K562 (cell line): ENCODE measurements around the gene MMP11. TPM values are rescaled to one million over a fixed set of nuclear protein-coding genes. Genes with fewer than 3 reads are reported as not detected.

ENCODE experiments used
- ATAC-seq: fragments of 200-7000 bp; cut with Tn5 transposase; 3 replicates; pipeline ENCODE4 v1.9.1; 2020; ENCODE audit warnings: moderate library complexity
- BruUV-seq: library from RNA; stranded (reverse); fragments of 400-500 nt; replicated peaks from 2 replicates; lab custom pipeline; 2021; lab: Mats Ljungman, UMichigan
- CTCF ChIA-PET: fragments of 300-600 bp; formaldehyde crosslinking; extraction: SDS; loops from one replicate; lab custom pipeline; 2021; ENCODE audit warnings: low intra/inter-chr PET ratio; lab: Yijun Ruan, JAX
- POLR2A ChIA-PET: fragments of 300-600, 350-650 bp; sonication (Branson Sonifier 250); formaldehyde crosslinking; extraction: SDS; loops from one replicate; lab custom pipeline; 2021; ENCODE audit warnings: antibody characterized with exemption, inconsistent platforms; lab: Yijun Ruan, JAX
- DNase-seq, 4 experiments: peaks; one replicate each; pipeline versions ENCODE4 v3.0.0 to v3.0.0-alpha.2; 2011 to 2018; ENCODE audit warnings: low spot score in 3 of 4, mixed read lengths in 3 of 4; ENCODE audit errors: extremely low read depth in 1 of 4
- FAIRE-seq: peaks from 2 replicates; lab custom pipeline; 2011; peaks lifted over from hg19 to GRCh38; lab: Jason Lieb, UNC
- H2AFZ ChIP-seq: 2 replicates; pipeline ENCODE4 v1.6.0; 2011; ENCODE audit warnings: low read depth, low read length, control low read depth, inconsistent platforms
- H3K27ac ChIP-seq: fragments of 200-600 bp; 3 replicates; pipeline ENCODE4 v1.8.0; 2011; ENCODE audit warnings: low read depth, mild to moderate bottlenecking, control low read depth, inconsistent platforms, low read length, moderate library complexity, mixed read lengths; ENCODE audit errors: extremely low read depth
- H3K27me3 ChIP-seq, 2 experiments: fragments of 300-600 bp in 1 of 2; 2 replicates in 1 of 2; 3 replicates in 1 of 2; pipeline versions ENCODE4 v1.6.0 to v1.8.0; 2011; ENCODE audit warnings: inconsistent platforms in 2 of 2, low read length in 2 of 2, mild to moderate bottlenecking in 1 of 2, mixed read lengths in 1 of 2, moderate library complexity in 1 of 2; ENCODE audit not compliant: control insufficient read depth in 2 of 2, insufficient read depth in 2 of 2
- H3K36me3 ChIP-seq: fragments of 300-600 bp; 3 replicates; pipeline ENCODE4 v1.8.0; 2011; ENCODE audit warnings: mild to moderate bottlenecking, low read length, inconsistent platforms; ENCODE audit not compliant: control insufficient read depth, insufficient read depth
- H3K4me1 ChIP-seq, 2 experiments: fragments of 200-600 bp in 1 of 2; replicated peaks in 1 of 2; 2 replicates in 1 of 2; 3 replicates in 1 of 2; pipeline versions ENCODE4 v1.5.1 to v1.8.0; 2011; ENCODE audit warnings: inconsistent platforms in 2 of 2, low read length in 2 of 2, mild to moderate bottlenecking in 1 of 2, mixed read lengths in 1 of 2, moderate library complexity in 1 of 2; ENCODE audit not compliant: control insufficient read depth in 2 of 2, insufficient read depth in 2 of 2
- H3K4me2 ChIP-seq: 2 replicates; pipeline ENCODE4 v1.6.1; 2011; ENCODE audit warnings: low read length, control low read depth, inconsistent platforms, mixed read lengths; ENCODE audit not compliant: insufficient read depth
- H3K4me3 ChIP-seq: fragments of 200-600 bp; sonication (generic), shearing (Covaris generic); 2 replicates; pipeline ENCODE4 v1.5.1; 2016; ENCODE audit warnings: control low read depth, inconsistent platforms
- H3K79me2 ChIP-seq: fragments of 200-600 bp; 3 replicates; pipeline ENCODE4 v1.8.0; 2011; ENCODE audit warnings: low read length, inconsistent platforms; ENCODE audit not compliant: control insufficient read depth, insufficient read depth
- H3K9ac ChIP-seq, 2 experiments: 2 replicates each; pipeline versions ENCODE4 v1.6.0 to v1.6.1; 2011; ENCODE audit warnings: low read depth in 2 of 2, low read length in 2 of 2, control low read depth in 1 of 2, inconsistent platforms in 1 of 2, mild to moderate bottlenecking in 1 of 2, mixed read lengths in 1 of 2; ENCODE audit not compliant: insufficient read depth in 1 of 2
- H3K9me1 ChIP-seq: one replicate; pipeline ENCODE4 v1.6.0; 2011; ENCODE audit warnings: inconsistent platforms, mild to moderate bottlenecking, low read length, moderate library complexity; ENCODE audit not compliant: control insufficient read depth, insufficient read depth
- H3K9me3 ChIP-seq: replicated peaks from 2 replicates; pipeline ENCODE4 v1.5.1; 2011; ENCODE audit warnings: low read depth, low read length, inconsistent platforms; ENCODE audit not compliant: control insufficient read depth, insufficient read depth
- H4K20me1 ChIP-seq: replicated peaks from 2 replicates; pipeline ENCODE4 v1.6.1; 2011; ENCODE audit warnings: low read length, inconsistent platforms, mixed read lengths; ENCODE audit not compliant: control insufficient read depth, insufficient read depth
- GATAD2A ChIP-seq: fragments of 450-650 bp; IDR thresholded peaks from 2 replicates; pipeline ENCODE4 v1.6.1; 2017
- POLR2G ChIP-seq: fragments of 200-400 bp; formaldehyde crosslinking; IDR thresholded peaks from 2 replicates; pipeline ENCODE4 v1.6.1; 2017; ENCODE audit warnings: low read depth, mild to moderate bottlenecking, antibody characterized with exemption, low read length, moderate library complexity
- YY1 ChIP-seq, 3 experiments: IDR thresholded peaks; 2 replicates each; pipeline ENCODE4 v1.6.1; 2011; ENCODE audit warnings: low read length in 2 of 3, mild to moderate bottlenecking in 2 of 3, moderate library complexity in 2 of 3, borderline replicate concordance in 1 of 3, control low read depth in 1 of 3, low read depth in 1 of 3; ENCODE audit not compliant: insufficient read depth in 3 of 3, insufficient replicate concordance in 2 of 3, control insufficient read depth in 1 of 3, insufficient read length in 1 of 3; ENCODE audit errors: extremely low read depth in 1 of 3
- WGBS: fragments of 100-300 bp; shearing (Covaris generic); methylation state at CpG from one replicate; pipeline ENCODE4 v1.1.6; 2016; ENCODE audit warnings: low coverage, mixed read lengths; ENCODE audit not compliant: insufficient coverage; ENCODE audit errors: missing lambda C conversion rate; 5-methylcytosine and 5-hydroxymethylcytosine counted together
- in situ Hi-C: fragments of 300-500 bp; cut with MboI; formaldehyde crosslinking; loops from 4 replicates; pipeline ENCODE4 v1.15.0; 2018; ENCODE audit warnings: inconsistent platforms, mixed read lengths
- intact Hi-C: fragments of 100-400 bp; cut with micrococcal nuclease; formaldehyde crosslinking; loops from 2 replicates; pipeline ENCODE4 v1.14.2; 2022
- polyA plus RNA-seq, 8 experiments: library from polyadenylated mRNA; depleted of rRNA in 4 of 8; stranded (reverse) in 5 of 8; unstranded in 3 of 8; fragments of >200 nt; fragmentation: Nextera tagmentation in 2 of 8; fragmentation: Illumina TruSeq in 1 of 8; extraction: Ambion mirVana in 2 of 8; extraction: Trizol in 1 of 8; gene quantifications; 2 replicates each; pipeline versions ENCODE4 v1.2.1 to v1.2.3, GENCODE V29; 2011 to 2014; ENCODE audit warnings: inconsistent platforms in 1 of 8, missing spikeins in 1 of 8
- total RNA-seq, 7 experiments: library from RNA; depleted of rRNA in 6 of 7; stranded (reverse); fragments of >200 nt in 6 of 7; fragmentation: Illumina TruSeq in 2 of 7; extraction: Trizol in 2 of 7; gene quantifications; 2 replicates each; pipeline versions ENCODE4 v1.2.1 to v1.2.3, GENCODE V29; 2011 to 2021; ENCODE audit warnings: low replicate concordance in 1 of 7

Gene MMP11
- total and polyA plus RNA-seq, 9 of the 15 experiments (the other 6 are each of a cell fraction or from before 2014, with no cell fraction given), result 0.14 to 1.8 (median 1.1) TPM; not detected in 2

DNA sequence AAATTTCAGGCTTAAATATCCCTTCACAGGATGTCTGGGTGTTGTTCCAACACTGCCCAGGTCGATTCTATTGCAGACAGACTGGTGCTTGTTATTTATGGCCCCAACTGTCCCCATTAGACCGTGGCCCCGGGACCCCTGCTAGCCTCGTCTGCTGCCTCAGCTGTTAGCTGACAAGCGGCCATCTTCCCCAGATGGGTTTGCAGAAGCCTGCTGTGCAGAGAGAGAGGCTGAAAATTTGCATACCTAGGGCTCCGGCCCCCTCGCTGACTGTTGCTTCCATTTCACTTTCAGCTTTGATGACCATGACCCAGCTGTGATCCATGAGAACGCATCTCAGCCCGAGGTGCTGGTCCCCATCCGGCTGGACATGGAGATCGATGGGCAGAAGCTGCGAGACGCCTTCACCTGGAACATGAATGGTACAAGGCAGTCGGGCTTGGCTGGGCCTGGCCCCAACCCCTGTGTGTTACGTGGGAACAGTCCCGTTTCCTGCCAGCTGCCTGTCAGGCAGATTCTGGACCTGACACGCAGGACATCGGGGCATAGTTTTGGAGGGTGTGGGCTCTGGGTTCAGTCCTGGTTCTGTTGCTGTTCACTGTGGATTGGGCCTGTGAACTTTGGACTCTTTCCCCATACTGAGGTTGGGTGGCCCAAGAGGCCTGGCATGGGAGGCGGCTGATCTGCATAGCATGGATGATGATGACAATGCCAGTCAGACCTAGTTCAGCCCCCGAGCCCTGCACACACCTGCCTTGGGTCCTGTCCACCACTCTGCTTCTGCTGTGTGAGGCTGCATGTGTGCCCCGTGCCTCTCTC, 30.6 kb downstream of the MMP11 start:
- Histone ChIP-seq H3K4me2 (no peak overlapping the region), H3K27me3 (no peaks in the 10 kb centered on the region), H3K9ac (no peak overlapping the region; a peak in 1 of 4 replicates), H3K9me1 (no peaks in the 10 kb centered on the region), H3K36me3 (peaks cover 63% of the 10 kb centered on the region; the same call in 2 of the 3 replicates), H4K20me1 (no peaks in the 10 kb centered on the region), H3K4me1 (no peaks in the 10 kb centered on the region; a peak in 1 of 5 replicates), H3K79me2 (no peaks in the 10 kb centered on the region), H2AFZ (no peak overlapping the region), H3K4me3 (no peak overlapping the region), H3K9me3 (no peaks in the 10 kb centered on the region), H3K27ac (no peak overlapping the region)
- DNase-seq, result no peak
- no TSS peak for BruUV-seq
- ChIA-PET CTCF (no interaction called here), POLR2A (interaction anchor here (0.9 to 1.0 kb wide), 2 partner anchors 8 to 19 kb away, joined by 3 read pairs; no protein-coding TSS in a partner anchor)
- TF ChIP-seq POLR2G, result peak; percentile 19; the same call in 1 of the 2 replicates
- peak in 1 of 3 experiments; percentile 40 for TF ChIP-seq YY1 (IDR thresholded peaks at IDR 0.05; ENCODE audit: borderline replicate concordance in 1 of 3, control insufficient read depth in 1 of 3, extremely low read depth in 1 of 3, insufficient read depth in 3 of 3, insufficient read length in 1 of 3, insufficient replicate concordance in 2 of 3, low read depth in 1 of 3, low read length in 2 of 3)
- TF ChIP-seq GATAD2A, result no peak
- ATAC-seq, result no peak
- intact Hi-C loops (no loop called here), in situ Hi-C loops (no loop called here)
- 77% methylated on average over 12 of the region's 21 CpGs for WGBS
- no peak for FAIRE-seq
